K562 (cell line): Measurements from ENCODE around the gene AHCYL2. TPM values are rescaled to one million over a fixed set of nuclear protein-coding genes. Genes with fewer than 3 reads are reported as not detected.

Experiments
- BCL6 ChIP-seq: fragments of 250-450 bp; sonication (Bioruptor Pico); IDR thresholded peaks from 2 replicates; pipeline ENCODE4 v1.4.0; 2020
- CBX1 ChIP-seq: sonication (generic); IDR thresholded peaks from 2 replicates; pipeline ENCODE4 v1.6.1; 2016; ENCODE audit warnings: antibody characterized with exemption, low read depth, mild to moderate bottlenecking
- E2F3 ChIP-seq: fragments of 250-450 bp; sonication (Bioruptor Pico); IDR thresholded peaks from 2 replicates; pipeline ENCODE4 v1.4.0; 2020; ENCODE audit warnings: mild to moderate bottlenecking
- ESRRA ChIP-seq: fragments of 450-650 bp; IDR thresholded peaks from 2 replicates; pipeline ENCODE4 v1.6.1; 2014; ENCODE audit warnings: low read depth, mild to moderate bottlenecking, moderate library complexity, borderline replicate concordance
- FOXA3 ChIP-seq, 2 experiments: fragments of 450-650 bp in 1 of 2; sonication (generic) in 1 of 2; formaldehyde crosslinking; IDR thresholded peaks in 1 of 2; conservative IDR thresholded peaks in 1 of 2; 2 replicates each; pipeline versions ENCODE4 v1.4.0 to v1.8.0; 2020 to 2022; ENCODE audit warnings: mild to moderate bottlenecking in 2 of 2, missing genetic modification reagents in 1 of 2
- FOXM1 ChIP-seq, 2 experiments: fragments of 450-650 bp in 1 of 2; sonication (generic) in 1 of 2; formaldehyde crosslinking in 1 of 2; IDR thresholded peaks; 2 replicates each; pipeline versions ENCODE4 v1.6.1 to v1.9.0; 2017 to 2022; ENCODE audit warnings: low read depth in 2 of 2, mild to moderate bottlenecking in 2 of 2, missing genetic modification reagents in 1 of 2, moderate library complexity in 1 of 2
- HNRNPLL ChIP-seq: fragments of 200-400 bp; formaldehyde crosslinking; IDR thresholded peaks from 2 replicates; pipeline ENCODE4 v1.6.1; 2017; ENCODE audit warnings: low read length, low read depth, mild to moderate bottlenecking; ENCODE audit not compliant: poor library complexity, severe bottlenecking
- L3MBTL2 ChIP-seq: fragments of 450-650 bp; IDR thresholded peaks from 2 replicates; pipeline ENCODE4 v1.6.1; 2016; ENCODE audit warnings: mild to moderate bottlenecking, moderate library complexity
- NR2C2 ChIP-seq, 2 experiments: fragments of 200-800 bp in 1 of 2; sonication (Bioruptor generic) in 1 of 2; sonication (generic) in 1 of 2; formaldehyde crosslinking in 1 of 2; IDR thresholded peaks; 2 replicates each; pipeline versions ENCODE4 v1.6.1 to v1.8.0; 2016 to 2022; ENCODE audit warnings: mild to moderate bottlenecking in 1 of 2, missing compliant biosample characterization in 1 of 2, missing genetic modification characterization in 1 of 2, missing genetic modification reagents in 1 of 2
- SP2 ChIP-seq: IDR thresholded peaks from 2 replicates; pipeline ENCODE4 v1.6.1; 2011; ENCODE audit warnings: mild to moderate bottlenecking, low read depth, low read length, moderate library complexity; ENCODE audit not compliant: poor library complexity, severe bottlenecking; ENCODE audit errors: extremely low read depth
- TBP ChIP-seq: optimal IDR thresholded peaks from 2 replicates; pipeline ENCODE3; 2011; ENCODE audit warnings: low read depth, low read length, improper control_type of control experiment
- ZFX ChIP-seq: sonication (generic); formaldehyde crosslinking; IDR thresholded peaks from 2 replicates; pipeline ENCODE4 v1.8.0; 2022; ENCODE audit warnings: mild to moderate bottlenecking, missing genetic modification reagents, moderate library complexity
- ZNF232 ChIP-seq: sonication (generic); formaldehyde crosslinking; IDR thresholded peaks from 2 replicates; pipeline ENCODE4 v1.8.0; 2022; ENCODE audit warnings: mild to moderate bottlenecking, missing genetic modification reagents
- polyA plus RNA-seq, 8 experiments: library from polyadenylated mRNA; depleted of rRNA in 4 of 8; stranded (reverse) in 5 of 8; unstranded in 3 of 8; fragments of >200 nt; fragmentation: Nextera tagmentation in 2 of 8; fragmentation: Illumina TruSeq in 1 of 8; extraction: Ambion mirVana in 2 of 8; extraction: Trizol in 1 of 8; gene quantifications; 2 replicates each; pipeline versions ENCODE4 v1.2.1 to v1.2.3, GENCODE V29; 2011 to 2014; ENCODE audit warnings: inconsistent platforms in 1 of 8, missing spikeins in 1 of 8
- total RNA-seq, 7 experiments: library from RNA; depleted of rRNA in 6 of 7; stranded (reverse); fragments of >200 nt in 6 of 7; fragmentation: Illumina TruSeq in 2 of 7; extraction: Trizol in 2 of 7; gene quantifications; 2 replicates each; pipeline versions ENCODE4 v1.2.1 to v1.2.3, GENCODE V29; 2011 to 2021; ENCODE audit warnings: low replicate concordance in 1 of 7
- TF ChIP-seq, protein P1 (sequence below): sonication (generic); formaldehyde crosslinking; IDR thresholded peaks from 2 replicates; pipeline ENCODE4 v1.9.0; 2022; ENCODE audit warnings: mild to moderate bottlenecking, missing genetic modification reagents
- TF ChIP-seq, protein P2 (sequence below): sonication (generic); formaldehyde crosslinking; IDR thresholded peaks from 2 replicates; pipeline ENCODE4 v1.8.0; 2023; ENCODE audit warnings: mild to moderate bottlenecking, missing genetic modification reagents
- TF ChIP-seq, protein P3 (sequence below): fragments of 250-450 bp; sonication (Bioruptor Pico); IDR thresholded peaks from 2 replicates; pipeline ENCODE4 v1.4.0; 2020; ENCODE audit warnings: borderline replicate concordance
- TF ChIP-seq, protein P4 (sequence below): fragments of 450-650 bp; IDR thresholded peaks from 2 replicates; pipeline ENCODE4 v1.6.1; 2016; ENCODE audit warnings: borderline replicate concordance
- TF ChIP-seq, protein P5 (sequence below): sonication (generic); formaldehyde crosslinking; IDR thresholded peaks from 2 replicates; pipeline ENCODE4 v1.8.1; 2023; ENCODE audit warnings: mild to moderate bottlenecking, missing genetic modification reagents

The AHCYL2 gene
- total and polyA plus RNA-seq, 9 of the 15 experiments (the other 6 are each of a cell fraction or from before 2014, with no cell fraction given), result 0.93 to 10.5 (median 5.2) TPM

DNA sequence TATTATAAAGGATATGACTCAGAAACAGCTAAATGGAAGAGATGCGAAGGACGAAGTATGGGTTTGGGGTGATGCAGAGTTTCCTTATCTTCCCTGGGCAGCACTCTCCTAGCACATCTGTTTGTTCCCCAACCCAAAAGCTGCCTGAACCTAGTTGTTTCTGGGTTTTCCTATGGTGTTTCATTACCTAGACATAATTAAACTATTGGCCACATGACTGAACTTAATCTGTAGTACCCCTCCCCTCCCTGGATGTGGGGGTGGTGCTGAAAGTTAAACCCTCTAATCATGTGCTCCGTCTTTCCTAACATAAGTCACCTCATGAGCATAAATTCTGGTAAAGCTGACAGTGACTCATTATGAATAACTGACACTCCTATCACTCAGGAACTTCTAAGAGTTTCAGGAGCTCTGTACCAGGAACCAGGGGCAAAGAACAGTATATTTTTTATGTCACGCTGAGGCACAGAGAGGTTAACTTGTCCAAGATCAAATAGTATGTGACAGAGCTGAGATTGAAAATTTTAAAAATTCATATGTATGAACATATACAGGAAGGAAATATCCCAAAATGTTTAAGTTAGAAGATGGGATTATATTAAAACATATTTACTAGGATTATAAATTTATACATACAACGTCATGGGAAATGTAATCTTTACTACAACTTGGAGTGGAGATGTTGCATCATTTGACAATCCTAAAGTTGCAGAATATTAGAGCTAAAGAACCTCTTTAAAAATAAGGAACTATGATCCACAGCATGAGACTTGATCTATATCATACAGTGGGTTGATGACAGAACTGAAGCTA, 214.2 kb downstream of the AHCYL2 start (continued):
- TF ChIP-seq ESRRA (peak; percentile 49; the same call in 1 of the 2 replicates), TBP (no peak), ZFX (CRISPR knock-in tag) (no peak; the same call in 1 of the 2 replicates), CBX1 (no peak), NR2C2 (CRISPR knock-in tag; IDR thresholded peaks at IDR 0.05) (no peak), NR2C2 (tag; IDR thresholded peaks at IDR 0.05) (peak; percentile 63), ZNF232 (no peak), L3MBTL2 (peak; percentile 78), HNRNPLL (no peak), FOXA3 (CRISPR knock-in tag; conservative IDR thresholded peaks at IDR 0.05 in 1 of 2, IDR thresholded peaks at IDR 0.05 in 1 of 2) (peak in 1 of 2 experiments; percentile 34; a peak in 1 of 4 replicates), E2F3 (CRISPR knock-in tag) (no peak), SP2 (no peak), BCL6 (CRISPR knock-in tag) (no peak), FOXM1 (IDR thresholded peaks at IDR 0.05; ENCODE audit: low read depth) (peak; percentile 91), FOXM1 (CRISPR knock-in tag; IDR thresholded peaks at IDR 0.05; ENCODE audit: low read depth) (no peak)
- TF ChIP-seq, protein P1, sequence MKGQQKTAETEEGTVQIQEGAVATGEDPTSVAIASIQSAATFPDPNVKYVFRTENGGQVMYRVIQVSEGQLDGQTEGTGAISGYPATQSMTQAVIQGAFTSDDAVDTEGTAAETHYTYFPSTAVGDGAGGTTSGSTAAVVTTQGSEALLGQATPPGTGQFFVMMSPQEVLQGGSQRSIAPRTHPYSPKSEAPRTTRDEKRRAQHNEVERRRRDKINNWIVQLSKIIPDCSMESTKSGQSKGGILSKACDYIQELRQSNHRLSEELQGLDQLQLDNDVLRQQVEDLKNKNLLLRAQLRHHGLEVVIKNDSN (CRISPR knock-in tag), result peak; percentile 89
- TF ChIP-seq, protein P2, sequence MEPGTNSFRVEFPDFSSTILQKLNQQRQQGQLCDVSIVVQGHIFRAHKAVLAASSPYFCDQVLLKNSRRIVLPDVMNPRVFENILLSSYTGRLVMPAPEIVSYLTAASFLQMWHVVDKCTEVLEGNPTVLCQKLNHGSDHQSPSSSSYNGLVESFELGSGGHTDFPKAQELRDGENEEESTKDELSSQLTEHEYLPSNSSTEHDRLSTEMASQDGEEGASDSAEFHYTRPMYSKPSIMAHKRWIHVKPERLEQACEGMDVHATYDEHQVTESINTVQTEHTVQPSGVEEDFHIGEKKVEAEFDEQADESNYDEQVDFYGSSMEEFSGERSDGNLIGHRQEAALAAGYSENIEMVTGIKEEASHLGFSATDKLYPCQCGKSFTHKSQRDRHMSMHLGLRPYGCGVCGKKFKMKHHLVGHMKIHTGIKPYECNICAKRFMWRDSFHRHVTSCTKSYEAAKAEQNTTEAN (CRISPR knock-in tag), result no peak
- TF ChIP-seq, protein P3, sequence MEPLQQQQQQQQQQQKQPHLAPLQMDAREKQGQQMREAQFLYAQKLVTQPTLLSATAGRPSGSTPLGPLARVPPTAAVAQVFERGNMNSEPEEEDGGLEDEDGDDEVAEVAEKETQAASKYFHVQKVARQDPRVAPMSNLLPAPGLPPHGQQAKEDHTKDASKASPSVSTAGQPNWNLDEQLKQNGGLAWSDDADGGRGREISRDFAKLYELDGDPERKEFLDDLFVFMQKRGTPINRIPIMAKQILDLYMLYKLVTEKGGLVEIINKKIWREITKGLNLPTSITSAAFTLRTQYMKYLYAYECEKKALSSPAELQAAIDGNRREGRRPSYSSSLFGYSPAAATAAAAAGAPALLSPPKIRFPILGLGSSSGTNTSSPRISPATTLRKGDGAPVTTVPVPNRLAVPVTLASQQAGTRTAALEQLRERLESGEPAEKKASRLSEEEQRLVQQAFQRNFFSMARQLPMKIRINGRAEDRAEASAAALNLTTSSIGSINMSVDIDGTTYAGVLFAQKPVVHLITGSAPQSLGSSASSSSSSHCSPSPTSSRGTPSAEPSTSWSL, result 0 out of 2 replicates have a peak, but pooled peaks have one; percentile 58
- TF ChIP-seq, protein P4, sequence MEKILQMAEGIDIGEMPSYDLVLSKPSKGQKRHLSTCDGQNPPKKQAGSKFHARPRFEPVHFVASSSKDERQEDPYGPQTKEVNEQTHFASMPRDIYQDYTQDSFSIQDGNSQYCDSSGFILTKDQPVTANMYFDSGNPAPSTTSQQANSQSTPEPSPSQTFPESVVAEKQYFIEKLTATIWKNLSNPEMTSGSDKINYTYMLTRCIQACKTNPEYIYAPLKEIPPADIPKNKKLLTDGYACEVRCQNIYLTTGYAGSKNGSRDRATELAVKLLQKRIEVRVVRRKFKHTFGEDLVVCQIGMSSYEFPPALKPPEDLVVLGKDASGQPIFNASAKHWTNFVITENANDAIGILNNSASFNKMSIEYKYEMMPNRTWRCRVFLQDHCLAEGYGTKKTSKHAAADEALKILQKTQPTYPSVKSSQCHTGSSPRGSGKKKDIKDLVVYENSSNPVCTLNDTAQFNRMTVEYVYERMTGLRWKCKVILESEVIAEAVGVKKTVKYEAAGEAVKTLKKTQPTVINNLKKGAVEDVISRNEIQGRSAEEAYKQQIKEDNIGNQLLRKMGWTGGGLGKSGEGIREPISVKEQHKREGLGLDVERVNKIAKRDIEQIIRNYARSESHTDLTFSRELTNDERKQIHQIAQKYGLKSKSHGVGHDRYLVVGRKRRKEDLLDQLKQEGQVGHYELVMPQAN, result no peak
- TF ChIP-seq, protein P5, sequence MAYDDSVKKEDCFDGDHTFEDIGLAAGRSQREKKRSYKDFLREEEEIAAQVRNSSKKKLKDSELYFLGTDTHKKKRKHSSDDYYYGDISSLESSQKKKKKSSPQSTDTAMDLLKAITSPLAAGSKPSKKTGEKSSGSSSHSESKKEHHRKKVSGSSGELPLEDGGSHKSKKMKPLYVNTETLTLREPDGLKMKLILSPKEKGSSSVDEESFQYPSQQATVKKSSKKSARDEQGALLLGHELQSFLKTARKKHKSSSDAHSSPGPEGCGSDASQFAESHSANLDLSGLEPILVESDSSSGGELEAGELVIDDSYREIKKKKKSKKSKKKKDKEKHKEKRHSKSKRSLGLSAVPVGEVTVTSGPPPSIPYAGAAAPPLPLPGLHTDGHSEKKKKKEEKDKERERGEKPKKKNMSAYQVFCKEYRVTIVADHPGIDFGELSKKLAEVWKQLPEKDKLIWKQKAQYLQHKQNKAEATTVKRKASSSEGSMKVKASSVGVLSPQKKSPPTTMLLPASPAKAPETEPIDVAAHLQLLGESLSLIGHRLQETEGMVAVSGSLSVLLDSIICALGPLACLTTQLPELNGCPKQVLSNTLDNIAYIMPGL (CRISPR knock-in tag), result no peak
